Superior temporal gyrus (tissue), 1 donor: ENCODE measurements around the gene PTGES2.
"Not testable (repeated sequence)": the region's sequence is repeated elsewhere in the genome, so short reads cannot be mapped to it uniquely, and the experiment has no call there.

Source experiments
- DNase-seq: peaks from one replicate; pipeline ENCODE4 v3.0.0-alpha.2; 2016; ENCODE audit errors: extremely low spot score

Gene PTGES2

DNA sequence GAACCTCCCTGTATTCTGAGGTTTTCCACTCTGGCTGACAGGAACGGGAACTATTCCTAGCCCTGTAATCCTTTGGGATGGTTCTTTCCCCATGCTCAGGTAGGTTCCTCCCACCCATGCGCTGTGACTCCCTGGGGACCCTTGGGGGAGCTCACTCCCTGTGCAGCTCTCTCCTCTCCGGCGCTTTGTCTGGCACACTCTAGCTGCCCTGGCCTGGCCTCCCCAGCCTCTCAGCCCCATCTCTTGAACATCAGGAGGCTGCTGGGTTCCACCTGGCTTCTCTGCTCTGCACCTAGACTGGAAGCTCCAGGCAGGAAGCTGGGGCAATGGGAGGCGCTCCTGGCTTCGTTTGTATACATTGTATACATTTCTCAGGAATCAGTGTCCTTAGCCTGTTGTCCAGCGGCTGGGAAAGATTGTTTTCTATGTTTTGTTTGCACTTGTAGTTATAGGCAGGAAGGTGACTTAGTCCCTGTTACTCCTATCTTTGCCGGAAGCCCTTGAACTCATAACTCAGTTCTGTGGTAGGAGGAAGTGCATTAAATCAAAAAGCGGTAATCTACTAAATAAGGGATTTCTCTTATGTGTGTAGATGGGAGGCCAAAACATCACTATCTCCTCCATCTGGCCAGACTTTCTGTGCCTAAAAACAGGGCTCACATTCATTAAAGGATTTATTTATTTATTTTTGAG is 39.1 kb downstream of the PTGES2 start:
- DNase-seq = no peak

DNA sequence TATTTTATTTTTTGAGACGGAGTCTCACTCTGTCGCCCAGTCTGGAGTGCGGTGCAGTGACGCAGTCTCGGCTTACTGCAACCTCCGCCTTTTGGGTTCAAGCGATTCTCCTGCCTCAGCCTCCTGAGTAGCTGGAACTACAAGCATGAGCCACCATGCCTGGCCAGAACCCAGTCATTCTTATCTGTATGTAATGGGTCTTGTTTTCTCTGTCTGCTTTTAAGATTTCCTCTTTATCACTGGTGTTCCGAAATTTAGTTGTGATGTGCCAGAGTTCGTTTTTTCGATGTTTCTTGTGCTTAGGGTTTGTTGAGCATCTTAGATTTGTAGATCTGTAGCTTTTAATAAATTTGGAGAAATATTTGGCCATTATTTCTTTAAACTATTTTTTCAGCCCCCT is 40.3 kb downstream of the PTGES2 start:
- no peak for DNase-seq

- DNase-seq = no peak
Measured at GRCh38 chr9:128085943-128086342, 41.6 kb downstream of the PTGES2 start.

DNA sequence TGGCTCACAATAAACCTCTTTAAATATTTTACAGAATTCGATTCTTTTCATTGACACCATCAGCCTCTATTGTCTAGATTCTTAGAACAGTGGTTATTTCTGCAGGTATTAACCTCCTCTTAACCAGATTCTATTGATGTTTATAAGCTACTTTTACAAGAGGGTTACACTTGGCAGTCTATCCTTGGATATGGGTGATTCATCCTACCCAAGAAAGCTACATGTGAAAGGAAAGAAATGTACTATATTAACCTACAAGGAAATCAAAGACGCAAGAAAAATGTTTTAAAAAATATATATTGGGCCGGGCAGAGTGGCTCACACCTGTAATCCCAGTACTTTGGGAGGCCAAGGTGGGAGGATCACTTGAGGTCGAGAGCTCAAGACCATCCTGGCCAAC is 42.8 kb downstream of the PTGES2 start:
- DNase-seq = no peak

GRCh38 chr9:128082151-128082550 is 45.4 kb downstream of the PTGES2 start:
- peak; percentile 35 for DNase-seq

- DNase-seq = no peak
Measured at GRCh38 chr9:128081056-128081455, 46.5 kb downstream of the PTGES2 start.

DNA sequence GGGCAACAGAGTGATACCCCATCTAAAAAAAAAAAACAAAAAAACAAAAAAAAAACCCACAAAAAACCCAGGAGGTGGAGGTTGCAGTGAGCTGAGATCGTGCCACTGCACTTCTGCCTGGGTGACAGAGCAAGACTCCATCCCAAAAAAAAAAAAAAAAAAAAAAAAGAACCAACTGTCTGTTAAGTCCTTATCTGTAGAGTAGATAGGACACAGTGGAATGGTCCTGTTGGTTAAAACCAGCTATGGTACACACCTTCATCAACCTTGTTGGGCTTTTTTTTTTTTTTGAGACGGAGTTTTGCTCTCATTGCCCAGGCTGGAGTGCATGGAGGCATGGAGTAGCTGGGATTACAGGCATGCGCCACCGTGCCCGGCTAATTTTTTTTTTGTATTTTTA is 47.3 kb downstream of the PTGES2 start:
- DNase-seq = no peak

DNA sequence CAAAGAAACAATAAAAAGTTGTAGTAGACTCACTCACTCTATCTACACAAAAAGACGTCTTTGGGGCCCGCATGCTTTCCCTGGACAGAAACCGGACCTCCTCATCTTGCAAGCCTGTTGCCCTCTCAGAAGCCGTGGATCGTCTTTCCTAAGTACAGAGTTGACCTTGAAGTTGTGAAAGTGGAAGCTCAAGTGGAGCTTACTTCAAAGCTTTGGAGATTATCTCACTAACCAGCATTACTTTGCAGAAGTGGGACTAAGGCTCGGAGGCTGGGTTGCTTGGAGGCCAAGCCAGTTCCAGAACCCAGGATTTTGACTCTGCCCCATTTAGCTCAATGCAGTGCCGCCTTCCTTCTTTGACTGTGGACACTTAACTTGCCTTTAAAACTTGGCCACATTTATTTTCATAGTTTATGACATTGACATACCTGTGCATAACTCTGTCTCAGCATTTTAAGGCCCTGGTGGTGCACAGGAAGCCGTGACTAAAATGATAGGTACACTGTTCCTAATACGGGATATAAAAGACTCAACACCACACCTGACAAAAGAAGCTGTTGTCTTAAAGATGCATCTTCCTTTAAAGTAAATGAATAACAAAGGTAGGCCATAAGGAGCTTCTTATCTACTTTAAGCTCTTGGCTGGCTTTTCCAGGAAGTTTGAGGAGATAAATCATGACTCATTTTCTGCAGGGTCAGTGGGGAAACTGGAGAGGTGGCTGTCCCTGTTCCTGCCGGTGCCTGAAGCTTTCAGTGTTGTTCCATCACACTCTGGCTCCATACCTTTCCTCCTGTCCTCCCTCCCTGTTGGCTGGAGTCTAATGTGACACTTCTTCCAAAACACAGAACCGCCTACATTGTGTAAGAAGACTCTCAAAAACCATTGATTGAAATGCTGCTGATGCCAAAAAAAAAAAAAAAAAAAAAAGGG is 48.8 kb downstream of the PTGES2 start:
- DNase-seq = no peak

- no peak for DNase-seq
Measured at GRCh38 chr9:128077847-128078503, 49.6 kb downstream of the PTGES2 start.

DNA sequence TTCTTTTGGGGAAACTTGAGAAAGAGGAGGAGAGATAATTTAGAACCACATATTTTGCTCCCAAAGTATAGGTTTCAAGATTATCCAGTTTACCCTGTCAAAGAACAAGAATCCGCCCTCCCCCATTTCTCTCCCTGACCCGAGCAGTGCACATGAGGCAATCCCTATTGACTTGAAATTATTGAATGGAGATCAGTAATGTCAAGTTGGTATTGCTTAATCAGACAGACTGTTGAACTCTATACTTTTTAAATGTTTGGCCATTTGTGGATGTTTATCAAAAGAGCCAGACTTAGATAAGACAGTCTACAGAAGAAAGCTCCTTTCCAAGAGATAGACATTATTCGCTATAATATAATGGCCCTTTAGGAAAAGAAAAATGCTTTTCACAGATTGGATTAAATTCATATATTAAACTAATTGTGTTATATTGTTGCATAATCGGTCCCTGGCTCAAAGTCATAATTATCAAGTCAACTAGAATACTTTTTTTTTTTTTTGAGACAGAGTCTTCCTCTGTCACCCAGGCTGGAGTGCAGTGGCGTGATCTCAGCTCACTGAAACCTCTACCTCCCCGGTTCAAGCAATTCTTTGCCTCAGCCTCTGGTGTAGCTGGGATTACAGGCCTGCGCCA is 54.2 kb downstream of the PTGES2 start:
- no peak for DNase-seq

DNA sequence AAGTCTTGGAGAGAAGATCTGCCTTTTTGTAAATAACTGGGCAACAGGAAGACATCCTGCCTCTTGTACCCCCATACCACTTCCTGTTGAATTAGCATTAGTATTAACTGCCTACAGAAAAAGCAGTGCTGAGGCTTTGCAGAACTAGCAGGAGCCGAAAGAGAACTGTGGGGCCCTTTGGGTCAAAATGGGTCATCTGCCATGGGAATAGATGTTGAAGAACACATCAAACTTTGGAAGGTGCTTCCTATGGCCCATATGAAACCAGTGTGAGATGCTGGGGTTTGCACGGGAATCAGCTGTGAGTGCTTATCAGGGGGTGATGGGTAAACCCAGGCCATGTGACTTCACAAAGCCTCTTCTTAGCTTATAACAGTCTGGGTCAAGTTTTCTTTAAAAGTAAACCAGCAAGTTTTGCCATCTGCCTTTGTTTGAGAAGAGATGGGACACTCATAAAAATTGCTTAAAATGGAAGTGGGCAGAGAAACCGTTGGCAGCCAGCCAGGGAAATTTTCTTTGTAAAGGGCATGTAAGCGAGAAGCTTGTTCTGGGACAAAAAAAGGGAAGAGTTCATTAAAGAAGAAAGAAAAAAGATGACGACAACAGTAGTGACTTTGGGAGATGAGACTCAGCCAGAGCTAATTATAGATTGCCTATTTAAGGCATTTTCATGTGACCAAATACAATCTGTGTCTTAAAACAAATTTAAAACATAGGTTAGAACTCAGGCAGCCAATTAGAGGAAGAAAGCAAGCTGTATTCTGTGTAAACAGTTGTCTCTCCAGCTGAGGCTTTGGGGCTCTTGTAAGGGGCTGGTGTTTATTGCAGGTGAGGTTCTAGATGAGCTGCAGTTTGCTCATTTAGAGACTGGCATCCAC is 55.1 kb downstream of the PTGES2 start:
- DNase-seq = peak; percentile 83

GRCh38 chr9:128071475-128071874 is 56.1 kb downstream of the PTGES2 start:
- not testable (repeated sequence) for DNase-seq

GRCh38 chr9:128070874-128071273 is 56.7 kb downstream of the PTGES2 start:
- peak; percentile 38 for DNase-seq
